GM13976 (cell line): ENCODE measurements around the gene SEMA6B.

Experiments used
- DNase-seq: peaks from one replicate; pipeline ENCODE4 v3.0.0; 2012; ENCODE audit warnings: low spot score
- in situ Hi-C: fragments of 300-500 bp; cut with MboI; formaldehyde crosslinking; loops from one replicate; pipeline ENCODE4 v1.12.0; 2022; ENCODE audit warnings: low sequenced_read_pairs, mixed read lengths, inconsistent platforms; ENCODE audit not compliant: unreplicated experiment
- TF ChIP-seq, protein P1 (sequence below): IDR thresholded peaks from 2 replicates; pipeline ENCODE4 v1.5.1; 2012; ENCODE audit warnings: borderline replicate concordance, mild to moderate bottlenecking; ENCODE audit not compliant: insufficient read depth; ENCODE audit errors: extremely low read depth, missing control alignments, control extremely low read depth

SEMA6B gene

DNA sequence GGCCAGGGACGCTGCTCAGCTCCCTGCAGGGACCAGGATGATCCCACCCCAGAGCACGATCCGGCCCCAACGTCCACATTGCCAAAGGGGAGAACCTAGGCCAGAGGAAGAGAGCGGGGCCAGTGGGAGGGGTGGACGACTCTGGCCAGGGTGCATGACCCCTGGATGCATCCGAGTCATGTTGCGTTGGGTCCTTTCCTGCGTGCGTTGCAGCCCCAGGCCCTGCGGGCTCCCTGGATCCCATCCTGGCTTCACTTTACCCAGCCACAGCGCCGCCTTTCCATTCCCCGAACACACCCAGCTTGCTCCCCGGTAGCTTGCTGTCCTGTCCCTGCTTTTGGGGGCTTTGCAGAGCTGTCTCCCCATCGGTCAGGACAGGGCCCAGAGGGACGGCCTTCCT is 51.7 kb downstream of the SEMA6B start:
- TF ChIP-seq, protein P1, sequence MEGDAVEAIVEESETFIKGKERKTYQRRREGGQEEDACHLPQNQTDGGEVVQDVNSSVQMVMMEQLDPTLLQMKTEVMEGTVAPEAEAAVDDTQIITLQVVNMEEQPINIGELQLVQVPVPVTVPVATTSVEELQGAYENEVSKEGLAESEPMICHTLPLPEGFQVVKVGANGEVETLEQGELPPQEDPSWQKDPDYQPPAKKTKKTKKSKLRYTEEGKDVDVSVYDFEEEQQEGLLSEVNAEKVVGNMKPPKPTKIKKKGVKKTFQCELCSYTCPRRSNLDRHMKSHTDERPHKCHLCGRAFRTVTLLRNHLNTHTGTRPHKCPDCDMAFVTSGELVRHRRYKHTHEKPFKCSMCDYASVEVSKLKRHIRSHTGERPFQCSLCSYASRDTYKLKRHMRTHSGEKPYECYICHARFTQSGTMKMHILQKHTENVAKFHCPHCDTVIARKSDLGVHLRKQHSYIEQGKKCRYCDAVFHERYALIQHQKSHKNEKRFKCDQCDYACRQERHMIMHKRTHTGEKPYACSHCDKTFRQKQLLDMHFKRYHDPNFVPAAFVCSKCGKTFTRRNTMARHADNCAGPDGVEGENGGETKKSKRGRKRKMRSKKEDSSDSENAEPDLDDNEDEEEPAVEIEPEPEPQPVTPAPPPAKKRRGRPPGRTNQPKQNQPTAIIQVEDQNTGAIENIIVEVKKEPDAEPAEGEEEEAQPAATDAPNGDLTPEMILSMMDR = no peak
- in situ Hi-C loops = no loop called here
- no peak for DNase-seq

DNA sequence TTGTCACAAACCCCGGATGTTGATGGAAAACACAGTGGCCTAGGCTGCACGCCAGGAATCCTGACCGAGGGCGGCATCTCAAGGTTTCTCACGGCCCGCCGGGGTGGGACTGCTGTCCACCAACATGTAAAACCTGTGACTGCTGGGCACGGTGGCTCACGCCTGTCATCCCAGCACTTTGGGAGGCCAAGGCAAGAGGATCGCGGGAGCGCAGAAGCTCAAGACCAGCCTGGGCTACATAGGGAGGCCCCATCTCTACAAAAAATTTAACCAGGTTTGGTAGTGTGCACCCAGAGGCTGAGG is 52.4 kb downstream of the SEMA6B start:
- no peak for DNase-seq
- in situ Hi-C loops = no loop called here
- TF ChIP-seq, protein P1 = no peak

DNA sequence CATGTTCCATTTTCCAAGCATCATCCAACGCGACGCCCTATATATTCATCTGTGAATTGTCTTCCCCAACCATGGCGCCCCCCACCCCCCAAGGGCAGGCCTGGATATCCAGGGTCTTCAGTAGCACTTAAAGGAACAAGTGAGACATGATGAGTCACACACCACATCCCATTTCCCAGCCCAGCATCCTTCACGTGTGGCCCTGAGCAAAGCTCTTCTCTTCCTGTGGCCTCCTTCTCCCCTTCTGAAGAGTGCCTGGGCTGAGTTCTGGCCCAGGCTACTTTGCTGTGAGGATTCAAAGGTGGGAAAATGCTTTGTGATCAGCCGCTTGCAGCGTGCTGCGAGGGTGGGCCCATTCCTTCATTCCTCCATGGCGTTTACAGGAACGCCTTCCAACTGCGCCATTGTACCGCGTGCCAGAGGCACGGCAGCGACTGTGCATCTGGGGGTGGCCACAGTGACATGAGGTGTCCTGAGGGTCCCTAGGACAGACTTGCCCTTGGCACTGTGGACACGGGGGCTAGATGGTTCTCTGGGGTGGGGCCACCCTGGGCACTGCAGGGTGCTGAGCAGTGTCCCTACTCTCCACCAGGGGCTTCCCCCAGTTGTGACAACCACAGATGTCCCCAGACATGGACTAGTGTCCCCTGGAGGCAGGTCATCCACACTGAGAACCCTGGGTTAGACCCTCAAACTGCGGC is 52.9 kb downstream of the SEMA6B start:
- DNase-seq = no peak
- TF ChIP-seq, protein P1 = no peak
- in situ Hi-C loops = no loop called here

DNA sequence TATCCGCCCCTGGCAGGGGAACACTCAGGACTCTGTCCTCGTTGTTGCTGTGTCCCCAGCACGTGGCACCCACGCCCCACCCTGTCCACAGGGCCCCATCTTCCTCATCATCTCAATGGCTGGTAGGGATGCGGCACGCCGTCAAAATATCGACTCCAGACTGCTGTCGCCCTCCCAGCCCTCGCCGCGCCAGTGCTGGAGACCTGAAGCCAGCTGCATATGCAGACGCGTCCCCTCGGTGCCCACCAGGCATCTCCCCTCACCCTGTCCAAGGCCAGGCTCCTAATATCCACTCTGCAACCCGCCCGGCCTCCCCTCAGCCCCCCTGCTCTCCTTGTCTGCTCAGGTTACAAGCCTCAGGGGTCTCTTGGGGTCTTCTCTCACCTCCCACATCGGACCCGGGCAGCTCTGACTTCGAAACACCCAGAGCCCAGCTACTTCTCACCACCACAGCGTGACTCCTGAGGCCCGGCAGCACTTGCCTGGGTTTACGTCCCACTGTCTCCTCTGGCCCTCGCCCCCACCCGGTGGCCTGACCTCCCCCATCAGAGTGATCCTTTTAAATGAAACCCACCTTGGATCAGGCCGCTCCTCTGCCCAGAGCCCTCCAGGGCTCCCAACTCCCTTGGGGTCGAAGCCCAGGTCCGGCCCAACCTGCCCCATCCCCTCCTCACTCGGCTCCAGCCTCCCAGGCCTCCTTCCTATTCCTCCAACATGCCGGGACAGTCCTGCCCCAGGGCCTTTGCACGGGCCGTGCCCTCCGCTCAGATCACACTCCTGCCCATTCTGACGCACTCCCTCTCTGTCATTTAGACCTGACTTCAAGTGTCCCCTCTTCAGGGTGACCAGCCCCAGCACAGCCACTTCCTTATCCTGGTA is 53.7 kb downstream of the SEMA6B start:
- in situ Hi-C loops = no loop called here
- no peak for DNase-seq
- TF ChIP-seq, protein P1 = no peak

DNA sequence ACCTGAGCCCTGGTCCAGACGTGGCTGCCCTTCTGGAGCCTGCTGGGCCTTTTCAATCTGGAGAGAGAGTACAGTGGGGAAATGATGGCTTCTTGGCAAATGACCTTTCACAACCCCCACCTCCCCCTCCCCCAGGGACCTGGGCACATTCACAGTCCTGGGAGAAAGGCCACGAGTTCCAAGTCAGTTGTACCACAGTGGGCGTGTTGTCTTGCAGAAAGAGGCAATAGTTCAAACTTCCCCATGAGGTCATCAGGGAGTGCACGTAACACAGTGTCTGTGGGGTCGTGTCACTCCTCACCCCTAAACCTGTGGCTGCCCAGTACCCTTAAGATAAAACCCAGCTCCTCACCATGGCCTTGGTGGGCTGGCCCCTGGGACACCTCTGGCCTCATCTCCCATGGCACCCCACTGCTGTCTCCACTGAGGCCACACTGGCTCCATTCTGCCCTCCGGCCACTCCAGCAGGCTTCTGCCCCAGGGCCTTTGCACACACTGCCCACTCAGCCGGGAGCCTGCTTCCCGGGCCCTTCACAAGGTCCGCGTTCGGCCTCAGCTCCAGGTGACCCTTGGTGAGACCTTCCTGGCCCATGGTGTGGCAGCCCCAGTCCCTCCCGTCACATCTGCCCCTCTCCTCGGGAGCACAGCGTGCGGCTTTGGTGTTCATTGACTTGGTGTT is 54.5 kb downstream of the SEMA6B start:
- in situ Hi-C loops = no loop called here
- DNase-seq = no peak

DNA sequence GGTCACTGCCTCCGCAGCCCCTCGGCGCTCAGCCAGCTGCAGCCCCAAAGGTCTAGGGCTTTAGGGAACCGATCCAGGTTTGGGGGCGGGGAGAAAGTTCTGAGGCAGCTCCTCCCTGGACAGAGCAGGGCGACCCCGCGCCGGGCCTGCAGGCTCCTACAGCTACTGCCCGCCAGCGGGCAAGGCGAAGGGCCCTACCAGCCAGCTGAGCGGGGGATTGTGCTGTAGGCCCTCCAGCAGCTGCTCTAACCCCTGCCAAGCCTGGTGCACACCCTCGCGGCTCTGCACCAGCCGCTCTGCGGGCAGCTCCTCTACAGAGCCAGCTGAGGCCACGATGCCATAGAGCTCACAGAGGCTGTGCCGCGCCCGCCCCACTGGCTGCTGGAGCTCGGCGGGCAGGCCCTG is 55.2 kb downstream of the SEMA6B start:
- in situ Hi-C loops = no loop called here
- no peak for DNase-seq
- TF ChIP-seq, protein P1 = no peak

More for the DNA sequence above, 54.5 kb downstream of the SEMA6B start:
- TF ChIP-seq, protein P1 = no peak
